ENCODE results near the gene SLC17A5. TPM values are rescaled to one million over a fixed set of nuclear protein-coding genes. Genes with fewer than 3 reads are reported as not detected.
"Not testable (repeated sequence)": the region's sequence is repeated elsewhere in the genome, so short reads cannot be mapped to it uniquely, and the experiment has no call there.

The SLC17A5 gene, protein sequence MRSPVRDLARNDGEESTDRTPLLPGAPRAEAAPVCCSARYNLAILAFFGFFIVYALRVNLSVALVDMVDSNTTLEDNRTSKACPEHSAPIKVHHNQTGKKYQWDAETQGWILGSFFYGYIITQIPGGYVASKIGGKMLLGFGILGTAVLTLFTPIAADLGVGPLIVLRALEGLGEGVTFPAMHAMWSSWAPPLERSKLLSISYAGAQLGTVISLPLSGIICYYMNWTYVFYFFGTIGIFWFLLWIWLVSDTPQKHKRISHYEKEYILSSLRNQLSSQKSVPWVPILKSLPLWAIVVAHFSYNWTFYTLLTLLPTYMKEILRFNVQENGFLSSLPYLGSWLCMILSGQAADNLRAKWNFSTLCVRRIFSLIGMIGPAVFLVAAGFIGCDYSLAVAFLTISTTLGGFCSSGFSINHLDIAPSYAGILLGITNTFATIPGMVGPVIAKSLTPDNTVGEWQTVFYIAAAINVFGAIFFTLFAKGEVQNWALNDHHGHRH
- 52.0 TPM for total RNA-seq (ENCODE audit: insufficient read depth, low replicate concordance)

DNA sequence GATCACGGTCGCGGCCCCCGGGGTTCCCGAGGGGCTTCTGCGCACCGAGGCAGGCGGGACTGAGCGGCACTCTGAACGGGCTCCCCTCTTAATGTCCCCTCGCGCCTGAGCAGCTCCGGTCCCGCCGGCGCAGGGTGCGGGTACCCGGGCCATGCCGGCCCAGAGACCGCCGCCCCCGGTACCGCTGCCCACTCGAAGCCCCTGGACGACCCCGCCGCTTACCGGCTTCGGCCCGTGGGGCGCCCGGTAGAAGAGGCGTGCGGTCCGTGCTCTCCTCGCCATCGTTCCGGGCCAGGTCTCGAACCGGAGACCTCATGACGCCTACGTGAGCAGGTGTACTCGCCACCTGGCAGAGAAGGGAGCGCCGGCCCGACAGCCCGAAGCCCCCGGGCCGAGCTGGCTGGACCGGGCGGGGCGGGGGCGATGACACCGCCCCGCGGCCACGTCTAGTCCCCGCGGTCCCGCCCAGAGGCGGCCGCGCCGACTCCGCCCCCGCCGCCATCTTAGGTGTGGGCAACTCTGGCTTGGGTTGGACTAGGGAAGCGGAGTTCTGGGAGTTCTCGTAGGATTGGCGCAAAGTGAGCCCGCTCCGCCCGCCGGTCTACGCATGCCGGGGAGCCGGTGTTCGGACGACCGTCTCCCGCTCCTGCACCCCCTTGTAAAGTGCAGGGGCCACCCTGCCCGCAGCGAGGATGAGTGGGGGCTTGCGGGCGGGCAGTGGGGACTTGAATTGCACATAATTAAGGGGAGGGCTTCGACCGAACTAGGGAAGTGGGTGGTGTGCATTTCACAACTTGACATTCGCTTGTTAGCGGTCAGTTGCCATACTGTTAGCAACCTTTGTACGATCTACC lies at the start of gene SLC17A5:
Gene SLC17A5 (minus strand): TSS at position 422 of the 854 bp plus-strand sequence. CDS start 106 bp downstream, at position 316.
- peak; percentile 97 for DNase-seq (ENCODE audit: low spot score)

DNA sequence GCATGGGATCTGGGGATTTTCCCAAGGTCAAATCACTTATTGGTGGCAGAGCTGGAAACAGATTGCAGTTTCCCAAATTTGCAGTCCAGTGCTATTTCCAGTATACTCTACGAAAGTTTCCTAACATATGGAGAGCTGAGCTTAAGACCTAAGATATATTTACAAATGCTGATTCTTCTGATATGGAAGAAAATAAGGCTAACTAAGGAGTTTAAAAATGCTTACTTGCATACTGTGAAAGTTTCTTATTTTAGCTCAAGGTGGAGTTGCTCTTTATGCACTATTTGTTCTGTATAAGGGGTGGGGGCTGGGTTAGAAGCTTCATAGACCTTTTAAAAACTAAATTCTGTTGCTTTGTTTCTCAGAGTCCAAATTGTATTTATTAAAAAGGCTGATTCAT lies 49.7 kb upstream of the SLC17A5 start:
- no peak for DNase-seq (ENCODE audit: low spot score)

DNA sequence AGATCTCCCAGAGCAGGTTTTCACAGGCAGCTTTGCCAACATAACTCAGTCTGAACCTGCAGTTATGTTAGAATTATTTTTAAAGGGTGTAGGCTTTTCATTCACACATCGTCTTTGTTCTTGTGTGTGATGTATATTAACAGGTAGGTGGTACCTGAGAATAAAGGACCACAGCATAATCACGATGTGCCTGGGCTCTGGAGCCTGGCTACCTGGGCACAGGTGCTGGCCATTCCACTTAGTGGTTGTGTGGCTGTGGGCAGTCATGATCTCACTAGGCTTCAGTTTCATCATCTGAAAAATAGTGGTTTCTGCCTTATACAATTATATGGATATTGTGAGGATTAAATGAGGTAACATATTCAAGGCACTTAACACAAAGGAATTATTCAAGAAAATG lies 48.7 kb upstream of the SLC17A5 start:
- no peak for DNase-seq (ENCODE audit: low spot score)

DNA sequence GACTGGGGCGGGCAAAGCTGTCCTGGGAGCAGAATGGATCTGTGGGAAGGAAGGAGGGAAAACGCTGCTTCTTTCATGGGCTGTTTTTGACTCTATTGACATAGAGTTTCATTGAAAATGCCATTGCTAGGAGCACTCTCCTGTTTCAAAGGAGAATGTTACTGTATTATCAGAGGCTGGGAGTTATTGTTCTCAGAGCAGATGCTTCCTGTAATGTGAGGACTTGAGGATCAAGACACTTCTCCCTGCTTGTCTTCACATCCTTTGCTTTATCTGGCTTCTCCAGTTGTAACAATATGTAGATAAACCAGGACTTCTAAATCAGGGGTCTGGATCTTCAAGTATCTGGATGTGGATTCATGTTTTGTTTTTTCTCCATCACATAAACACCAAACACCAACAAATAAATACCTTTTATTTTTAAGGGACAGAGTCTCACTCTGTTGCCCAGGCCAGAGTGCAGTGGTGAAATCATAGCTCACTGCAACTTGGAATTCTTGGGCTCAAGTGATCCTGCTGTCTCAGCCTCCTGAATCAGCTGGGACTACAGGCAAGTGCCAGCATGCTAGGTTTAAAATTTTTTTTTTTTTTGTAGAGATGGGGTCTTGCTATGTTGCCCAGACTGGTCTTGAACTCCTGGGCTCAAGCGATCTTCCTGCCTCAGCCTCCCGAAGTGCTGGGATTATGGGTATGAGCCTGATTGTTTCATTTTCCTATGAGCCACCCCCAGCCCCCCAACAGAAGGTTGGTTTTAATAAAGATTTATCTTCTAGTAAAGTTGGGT lies 46.1 kb upstream of the SLC17A5 start:
- DNase-seq (ENCODE audit: low spot score), result no peak

DNA sequence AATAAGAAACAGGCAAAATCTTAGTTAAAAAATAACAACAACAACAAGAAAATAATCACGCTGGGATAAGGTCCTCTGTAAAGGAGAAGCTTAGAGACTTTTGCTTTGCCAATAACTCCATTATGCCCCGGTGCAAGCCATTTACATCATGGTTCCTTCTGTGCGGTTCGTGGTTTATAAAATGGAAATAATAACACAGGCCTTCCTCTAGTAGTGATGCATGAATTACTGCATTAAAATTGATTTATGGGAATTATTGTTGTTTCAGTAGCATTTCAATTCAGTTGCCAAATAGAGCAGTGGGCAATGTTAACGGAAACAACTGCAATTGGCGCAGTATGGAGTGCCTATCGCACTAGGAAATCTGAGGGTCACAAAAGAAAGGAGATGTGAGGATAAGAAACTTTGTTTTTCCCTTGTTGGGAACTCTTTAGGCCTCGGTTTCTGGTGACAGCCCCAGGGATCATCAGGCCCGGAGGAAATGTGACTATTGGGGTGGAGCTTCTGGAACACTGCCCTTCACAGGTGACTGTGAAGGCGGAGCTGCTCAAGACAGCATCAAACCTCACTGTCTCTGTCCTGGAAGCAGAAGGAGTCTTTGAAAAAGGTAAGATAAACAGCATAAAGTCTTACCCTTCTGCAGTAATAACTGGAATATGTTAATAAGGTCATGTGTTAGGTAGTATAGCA lies 43.3 kb upstream of the SLC17A5 start:
- no peak for DNase-seq (ENCODE audit: low spot score)

DNA sequence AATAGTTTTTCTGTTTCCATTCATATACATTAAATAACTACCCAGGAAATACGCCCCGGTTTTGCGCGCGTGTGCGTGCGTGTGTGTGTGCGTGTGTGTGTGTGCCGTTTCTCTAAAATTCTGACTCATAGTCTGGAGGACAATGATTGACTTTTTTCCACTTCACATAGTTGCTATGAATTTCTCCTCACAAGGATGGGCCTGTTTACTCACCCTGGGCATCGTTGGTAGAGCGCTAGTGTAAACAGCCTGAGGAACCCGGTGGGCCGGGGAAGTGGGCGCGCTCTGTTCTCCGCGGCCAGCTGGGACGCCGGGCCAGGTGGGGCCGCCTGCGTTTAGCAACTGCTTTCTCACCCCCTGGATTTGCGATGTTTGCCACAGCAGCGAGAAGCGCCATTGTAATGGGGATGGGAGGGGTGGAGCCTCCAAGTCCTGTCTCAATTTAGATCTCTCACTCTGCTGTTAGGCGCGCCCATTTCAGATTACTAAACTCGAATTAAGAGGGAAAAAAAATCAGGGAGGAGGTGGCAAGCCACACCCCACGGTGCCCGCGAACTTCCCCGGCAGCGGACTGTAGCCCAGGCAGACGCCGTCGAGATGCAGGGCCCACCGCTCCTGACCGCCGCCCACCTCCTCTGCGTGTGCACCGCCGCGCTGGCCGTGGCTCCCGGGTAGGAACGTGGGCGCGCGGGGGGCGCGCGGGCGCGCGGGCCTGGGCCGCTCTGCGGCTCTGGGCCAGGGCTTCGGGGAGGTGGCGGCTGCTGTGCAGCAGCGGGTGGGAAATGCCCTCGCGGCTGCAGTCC lies 42.0 kb upstream of the SLC17A5 start, which contains the start of gene CD109:
Gene CD109 (plus strand): TSS at position 585 of the 803 bp plus-strand sequence. CDS start 13 bp downstream, at position 598.
- peak; percentile 78 for DNase-seq (ENCODE audit: low spot score)

DNA sequence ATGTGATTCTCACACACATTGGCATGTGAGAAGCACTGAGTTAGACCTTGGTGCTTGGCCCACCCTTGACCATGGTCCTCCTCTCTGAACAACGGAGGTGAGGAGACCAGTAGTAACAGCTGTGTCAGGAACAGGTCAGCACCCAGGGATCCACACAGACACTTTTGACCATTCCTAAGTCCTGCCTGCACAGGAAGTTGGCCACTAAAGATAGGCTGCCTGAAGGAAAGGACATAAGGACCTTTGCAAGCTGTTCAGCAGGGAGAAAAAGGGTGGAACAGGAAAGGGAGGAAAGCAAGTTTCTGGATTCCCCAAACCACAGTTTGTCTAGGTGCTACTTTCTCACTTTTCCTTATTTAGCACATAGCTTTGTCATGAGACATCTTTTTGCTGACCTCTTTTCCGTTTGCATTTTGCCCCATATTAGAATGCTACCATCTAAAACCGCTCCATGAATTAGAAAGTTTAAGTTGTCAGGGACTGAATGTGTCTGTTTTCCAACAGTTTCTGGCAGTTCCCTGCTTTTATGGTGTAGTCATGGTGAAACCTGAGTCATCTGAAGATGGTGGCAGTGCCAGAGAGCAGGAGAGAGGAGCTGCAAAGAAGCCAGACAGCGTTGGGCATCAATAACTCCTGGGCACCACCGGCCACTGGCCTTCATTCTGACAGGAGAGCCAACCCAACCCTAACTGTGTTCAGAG lies 41.1 kb upstream of the SLC17A5 start:
- peak; percentile 55 for DNase-seq (ENCODE audit: low spot score)

DNA sequence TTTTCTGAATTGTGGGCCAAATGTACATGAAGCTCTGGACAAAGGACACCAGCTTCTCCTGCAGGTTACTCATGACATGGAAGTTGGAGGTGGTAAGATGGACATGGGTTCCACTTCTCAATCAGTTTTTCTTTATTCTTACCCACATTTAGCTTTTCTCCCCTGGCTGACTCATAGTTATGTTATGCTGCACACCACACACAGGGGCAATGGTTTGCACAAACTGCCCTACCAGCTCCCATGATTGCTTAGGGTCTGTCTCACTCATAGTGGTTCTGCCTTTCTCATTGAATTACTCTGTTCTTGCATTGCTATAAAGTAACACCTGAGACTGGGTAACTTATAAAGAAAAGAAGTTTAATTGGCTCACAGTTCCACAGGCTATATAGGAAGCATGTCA lies 37.7 kb upstream of the SLC17A5 start:
- no peak for DNase-seq (ENCODE audit: low spot score)

DNA sequence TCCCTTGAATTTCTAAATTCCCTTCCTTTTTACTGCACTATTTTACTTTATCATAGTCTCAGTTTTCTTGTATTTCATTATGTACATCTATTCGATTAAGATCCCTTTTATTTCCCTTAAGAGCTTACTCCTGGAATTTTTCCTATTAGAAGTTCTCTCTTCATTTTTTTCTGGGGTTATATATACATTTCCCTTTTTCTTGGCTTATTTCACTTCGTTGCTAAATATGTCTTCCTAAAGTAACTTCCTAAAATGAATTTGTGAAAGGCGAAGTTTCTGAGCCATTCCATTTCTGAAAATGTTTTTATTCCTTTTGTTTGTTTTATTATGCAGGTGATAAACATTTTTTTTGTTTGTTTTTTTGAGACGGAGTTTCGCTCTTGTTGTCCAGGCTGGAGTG lies 36.3 kb upstream of the SLC17A5 start:
- no peak for DNase-seq (ENCODE audit: low spot score)

DNA sequence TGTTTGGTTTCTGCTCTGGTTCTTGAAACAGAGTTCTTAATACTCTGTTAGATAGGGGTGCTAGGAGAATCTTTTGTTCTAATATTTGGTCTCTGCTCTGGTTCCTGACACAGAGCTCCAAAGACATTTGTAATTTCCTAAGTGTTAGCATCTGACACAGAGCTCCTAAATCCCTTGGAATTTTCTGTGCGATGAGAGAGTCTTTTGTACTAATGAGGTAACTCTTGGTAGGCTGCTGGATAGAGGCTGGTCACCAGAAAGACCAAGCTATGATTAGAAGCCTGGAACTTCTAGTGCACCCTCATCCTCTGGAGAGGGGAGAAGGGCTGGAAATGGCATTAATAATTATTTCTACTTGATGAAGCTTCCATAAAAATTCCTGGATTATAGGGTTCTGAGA lies 34.6 kb upstream of the SLC17A5 start:
- DNase-seq (ENCODE audit: low spot score), result no peak

DNA sequence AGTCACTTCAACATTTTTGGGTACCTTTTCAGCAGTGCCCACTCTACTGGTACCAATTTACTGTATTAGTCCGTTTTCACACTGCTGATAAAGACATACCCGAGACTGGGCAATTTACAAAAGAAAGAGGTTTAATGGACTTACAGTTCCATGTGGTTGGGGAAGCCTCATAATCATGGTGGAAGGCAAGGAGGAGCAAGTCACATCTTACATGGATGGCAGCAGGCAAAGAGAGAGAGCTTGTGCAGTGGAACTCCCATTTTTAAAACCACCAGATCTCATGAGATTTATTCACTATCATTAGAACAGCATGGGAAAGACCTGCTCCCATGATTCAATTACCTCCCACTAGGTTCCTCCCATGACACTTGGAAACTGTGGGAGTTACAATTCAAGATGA lies 29.8 kb upstream of the SLC17A5 start:
- DNase-seq (ENCODE audit: low spot score), result not testable (repeated sequence)

DNA sequence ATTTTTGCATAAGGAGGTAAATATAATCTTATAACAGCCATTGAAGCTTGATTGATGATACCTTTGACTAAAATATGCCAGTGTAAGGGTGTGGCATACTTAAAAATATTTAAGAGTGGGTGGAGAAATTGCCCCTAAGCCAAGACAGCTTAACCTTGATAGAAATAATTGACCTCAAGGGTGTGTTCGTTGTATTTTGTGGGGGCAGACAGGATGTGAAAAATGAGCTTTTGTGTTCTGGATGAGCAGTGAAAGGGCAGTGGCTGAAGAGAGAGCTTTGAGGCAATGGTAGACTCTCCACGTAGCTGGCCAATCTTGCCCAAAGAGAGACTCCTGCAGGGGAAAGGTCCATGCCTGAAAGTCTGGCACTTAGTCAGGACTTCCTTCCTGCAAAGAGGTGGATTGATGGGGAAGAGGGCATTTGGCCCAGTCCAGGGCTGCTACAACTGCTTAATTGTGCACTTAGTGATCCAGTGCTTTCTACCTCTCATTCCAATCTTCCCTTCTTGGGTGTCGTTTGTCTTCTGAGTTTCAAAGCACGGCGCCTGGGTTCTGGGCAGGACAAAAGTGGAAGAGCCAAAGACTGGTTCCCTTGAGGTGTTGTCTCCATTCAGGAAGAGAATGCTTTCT lies 26.6 kb upstream of the SLC17A5 start:
- no peak for DNase-seq (ENCODE audit: low spot score)

DNA sequence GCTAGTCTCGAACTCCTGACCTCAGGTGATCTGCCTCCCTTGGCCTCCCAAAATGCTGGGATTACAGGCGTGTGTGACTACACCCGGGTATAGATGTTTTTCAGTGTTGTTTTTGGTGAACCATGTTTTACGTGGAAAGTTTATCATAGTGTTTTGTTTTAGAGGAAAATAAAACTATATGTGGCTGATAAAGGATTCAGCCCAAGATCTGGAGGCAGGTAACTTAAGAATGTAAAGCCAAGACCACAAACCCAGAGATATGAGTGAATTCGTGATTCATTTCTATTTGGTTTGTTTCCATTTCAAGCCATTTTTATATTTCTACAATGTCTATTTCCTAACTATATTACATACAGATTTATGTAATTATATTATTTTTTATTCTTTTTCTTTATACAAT lies 26.1 kb upstream of the SLC17A5 start:
- DNase-seq (ENCODE audit: low spot score), result not testable (repeated sequence)

DNA sequence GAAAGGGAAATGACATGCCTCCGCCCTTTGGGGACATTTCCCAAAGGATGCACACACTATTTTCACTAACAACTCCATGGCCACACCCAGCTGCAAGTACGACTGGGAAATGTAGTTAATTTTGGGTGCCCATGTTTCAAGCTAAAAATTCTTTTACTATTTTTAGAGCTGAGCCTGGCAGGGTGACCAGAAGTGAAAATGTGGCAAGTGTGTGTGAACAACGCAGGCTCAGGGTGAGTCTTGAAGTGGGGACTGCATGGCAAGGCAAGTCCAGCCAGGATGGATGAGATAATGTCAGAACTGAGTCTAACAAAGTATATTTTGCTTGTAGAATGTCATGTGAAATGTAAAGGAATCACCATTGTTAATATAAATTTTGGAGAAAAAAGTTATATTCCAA lies 25.2 kb upstream of the SLC17A5 start:
- DNase-seq (ENCODE audit: low spot score), result no peak

DNA sequence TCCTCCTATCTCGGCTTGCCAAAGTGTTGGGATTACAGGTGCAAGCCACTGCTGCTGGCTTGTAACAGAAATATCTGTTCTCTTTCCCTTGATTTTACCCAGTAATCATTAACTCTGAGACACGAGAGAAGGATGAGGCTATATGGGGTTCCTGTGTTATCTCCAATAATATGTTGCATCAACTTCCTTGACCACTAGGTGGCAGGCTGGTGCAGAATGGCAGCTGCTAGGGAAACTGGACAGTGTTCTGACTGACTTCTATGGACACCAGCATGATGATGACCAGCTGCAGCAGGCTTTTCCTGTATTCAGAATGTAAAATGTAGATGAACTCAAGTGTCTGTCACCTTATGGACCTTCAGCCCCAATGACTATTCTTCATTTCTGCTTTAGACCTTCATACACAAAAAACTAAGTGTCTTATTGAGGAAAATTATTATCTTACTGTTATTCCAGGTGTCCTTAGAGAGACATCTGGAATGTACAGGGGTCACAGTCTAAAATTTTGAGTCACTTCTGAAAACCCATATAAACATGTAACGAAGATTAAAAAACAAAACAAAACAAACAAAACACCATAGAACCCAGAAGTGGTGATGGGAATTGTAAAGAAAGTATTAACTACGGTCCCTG lies 21.8 kb upstream of the SLC17A5 start:
- peak; percentile 82 for DNase-seq (ENCODE audit: low spot score)

DNA sequence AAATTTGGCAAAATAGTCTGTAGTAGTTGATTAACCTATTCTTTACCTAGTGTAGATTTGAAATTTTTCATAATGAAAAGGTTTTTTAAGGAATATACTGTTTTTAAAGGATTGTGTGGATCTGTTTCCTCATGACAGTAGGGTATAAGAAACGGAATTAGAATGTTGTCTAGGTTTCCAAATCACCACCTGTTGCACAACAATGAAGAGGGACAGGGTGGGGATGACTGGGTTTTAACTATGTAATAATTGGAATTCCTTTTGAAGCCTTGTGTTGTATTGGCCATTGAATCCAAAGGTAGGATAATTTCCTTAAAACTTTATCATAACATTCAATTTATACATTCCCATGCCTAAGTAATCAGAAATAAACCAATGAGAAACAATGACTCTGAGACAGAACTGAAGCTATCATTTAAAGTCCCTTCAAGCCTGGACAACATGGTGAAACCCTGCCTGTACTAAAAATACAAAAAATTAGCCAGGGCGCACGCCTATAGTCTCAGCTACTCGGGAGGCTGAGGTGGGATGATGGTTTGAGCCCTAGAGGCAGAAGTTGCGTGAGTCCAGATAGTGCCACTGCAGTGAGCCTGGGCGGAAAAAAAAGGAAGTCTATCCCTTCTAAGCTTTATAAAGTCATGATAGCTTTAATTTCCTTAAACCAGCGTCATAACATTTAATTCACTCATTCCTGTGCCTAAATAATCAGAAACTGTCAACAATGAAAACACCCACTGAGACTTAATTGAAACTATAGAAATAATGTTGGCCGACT lies 18.3 kb upstream of the SLC17A5 start:
- DNase-seq (ENCODE audit: low spot score), result no peak

DNA sequence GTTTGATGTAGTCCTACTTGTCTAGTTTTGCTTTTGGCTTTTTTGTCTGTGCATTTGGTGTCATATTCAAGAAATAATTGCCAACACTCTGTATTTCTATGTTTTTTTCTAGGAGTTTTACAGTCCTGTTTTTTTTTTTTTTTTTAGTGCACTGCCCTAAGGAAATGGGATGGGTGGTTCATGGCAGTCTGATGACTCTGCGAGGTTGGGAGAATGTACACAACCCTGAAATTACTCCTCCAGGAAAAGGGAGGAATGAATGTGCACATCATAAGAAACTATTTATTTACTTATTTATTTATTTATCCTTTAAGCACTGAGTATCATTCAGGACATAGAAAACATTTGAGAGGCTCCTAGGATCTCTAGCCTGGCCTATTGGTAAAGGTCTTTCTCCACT lies 15.2 kb upstream of the SLC17A5 start:
- no peak for DNase-seq (ENCODE audit: low spot score)

DNA sequence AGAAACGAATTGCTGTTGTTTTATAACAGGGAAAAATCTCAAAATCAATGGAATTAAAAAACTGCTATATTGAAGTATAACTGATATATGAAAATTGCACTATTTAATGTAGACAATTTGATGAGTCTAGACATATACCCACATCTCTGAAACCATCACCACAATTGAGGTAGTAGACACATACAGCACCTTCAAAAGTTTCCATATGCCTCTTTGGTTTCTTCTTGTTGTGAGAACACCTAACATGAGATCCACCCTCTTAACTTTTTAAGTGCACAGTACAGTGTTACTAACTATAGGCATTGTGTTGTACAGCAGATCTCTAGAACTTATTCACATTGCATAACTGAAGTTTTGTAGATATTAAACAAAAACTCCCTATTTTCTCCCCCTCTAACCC lies 14.0 kb upstream of the SLC17A5 start:
- DNase-seq (ENCODE audit: low spot score), result no peak

Data from umbilical cord (tissue), 2 donors.